ENCODE data around the gene STK11. TPM values are rescaled to one million over a fixed set of nuclear protein-coding genes. Genes with fewer than 3 reads are reported as not detected.

Gene STK11
- total and polyA plus RNA-seq, 2 experiments from 2014 or later = 19.4 to 96.5 TPM

- Histone ChIP-seq H3F3A (replicated peaks; ENCODE audit: low read depth) (0 out of 2 replicates have a peak, but pooled peaks cover 3% of the 10 kb centered on the region), H3K36me3 (ENCODE audit: insufficient read depth) (no peaks in the 10 kb centered on the region), H3K79me2 (replicated peaks; ENCODE audit: insufficient read depth) (peaks cover 12% of the 10 kb centered on the region; the same call in 1 of the 2 replicates), H3K4me1 (ENCODE audit: insufficient read depth) (no peaks in the 10 kb centered on the region), H3K4me3 (no peak overlapping the region), H3K27ac (ENCODE audit: low read depth) (no peak overlapping the region), H3K9me2 (ENCODE audit: insufficient read depth) (no peaks in the 10 kb centered on the region), H3K4me2 (no peak overlapping the region), H4K20me1 (replicated peaks; ENCODE audit: insufficient read depth) (no peaks in the 10 kb centered on the region; the same call in 1 of the 2 replicates), H2AFZ (no peak overlapping the region), H3K27me3 (ENCODE audit: insufficient read depth) (no peaks in the 10 kb centered on the region)
- TF ChIP-seq ZNF114 (CRISPR knock-in tag; IDR thresholded peaks at IDR 0.05) (no peak), EZH2 (IDR thresholded peaks at IDR 0.05; ENCODE audit: low read depth, unreplicated experiment) (no peak), ZNF462 (CRISPR knock-in tag; IDR thresholded peaks at IDR 0.05) (no peak), JUNB (IDR thresholded peaks at IDR 0.05; ENCODE audit: unreplicated experiment) (no peak), ZNF331 (CRISPR knock-in tag; IDR thresholded peaks at IDR 0.05; ENCODE audit: low read depth) (no peak)
- TF ChIP-seq, protein P1, sequence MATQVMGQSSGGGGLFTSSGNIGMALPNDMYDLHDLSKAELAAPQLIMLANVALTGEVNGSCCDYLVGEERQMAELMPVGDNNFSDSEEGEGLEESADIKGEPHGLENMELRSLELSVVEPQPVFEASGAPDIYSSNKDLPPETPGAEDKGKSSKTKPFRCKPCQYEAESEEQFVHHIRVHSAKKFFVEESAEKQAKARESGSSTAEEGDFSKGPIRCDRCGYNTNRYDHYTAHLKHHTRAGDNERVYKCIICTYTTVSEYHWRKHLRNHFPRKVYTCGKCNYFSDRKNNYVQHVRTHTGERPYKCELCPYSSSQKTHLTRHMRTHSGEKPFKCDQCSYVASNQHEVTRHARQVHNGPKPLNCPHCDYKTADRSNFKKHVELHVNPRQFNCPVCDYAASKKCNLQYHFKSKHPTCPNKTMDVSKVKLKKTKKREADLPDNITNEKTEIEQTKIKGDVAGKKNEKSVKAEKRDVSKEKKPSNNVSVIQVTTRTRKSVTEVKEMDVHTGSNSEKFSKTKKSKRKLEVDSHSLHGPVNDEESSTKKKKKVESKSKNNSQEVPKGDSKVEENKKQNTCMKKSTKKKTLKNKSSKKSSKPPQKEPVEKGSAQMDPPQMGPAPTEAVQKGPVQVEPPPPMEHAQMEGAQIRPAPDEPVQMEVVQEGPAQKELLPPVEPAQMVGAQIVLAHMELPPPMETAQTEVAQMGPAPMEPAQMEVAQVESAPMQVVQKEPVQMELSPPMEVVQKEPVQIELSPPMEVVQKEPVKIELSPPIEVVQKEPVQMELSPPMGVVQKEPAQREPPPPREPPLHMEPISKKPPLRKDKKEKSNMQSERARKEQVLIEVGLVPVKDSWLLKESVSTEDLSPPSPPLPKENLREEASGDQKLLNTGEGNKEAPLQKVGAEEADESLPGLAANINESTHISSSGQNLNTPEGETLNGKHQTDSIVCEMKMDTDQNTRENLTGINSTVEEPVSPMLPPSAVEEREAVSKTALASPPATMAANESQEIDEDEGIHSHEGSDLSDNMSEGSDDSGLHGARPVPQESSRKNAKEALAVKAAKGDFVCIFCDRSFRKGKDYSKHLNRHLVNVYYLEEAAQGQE (IDR thresholded peaks at IDR 0.05; ENCODE audit: unreplicated experiment) = no peak
- TF ChIP-seq, protein P2, sequence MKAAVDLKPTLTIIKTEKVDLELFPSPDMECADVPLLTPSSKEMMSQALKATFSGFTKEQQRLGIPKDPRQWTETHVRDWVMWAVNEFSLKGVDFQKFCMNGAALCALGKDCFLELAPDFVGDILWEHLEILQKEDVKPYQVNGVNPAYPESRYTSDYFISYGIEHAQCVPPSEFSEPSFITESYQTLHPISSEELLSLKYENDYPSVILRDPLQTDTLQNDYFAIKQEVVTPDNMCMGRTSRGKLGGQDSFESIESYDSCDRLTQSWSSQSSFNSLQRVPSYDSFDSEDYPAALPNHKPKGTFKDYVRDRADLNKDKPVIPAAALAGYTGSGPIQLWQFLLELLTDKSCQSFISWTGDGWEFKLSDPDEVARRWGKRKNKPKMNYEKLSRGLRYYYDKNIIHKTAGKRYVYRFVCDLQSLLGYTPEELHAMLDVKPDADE (IDR thresholded peaks at IDR 0.05) = no peak
- ATAC-seq (peak; percentile 7; the same call in 1 of the 3 replicates), DNase-seq (ENCODE audit: low spot score) (no peak)
- Mint-ChIP-seq H3K4me1 (peaks cover 4% of the 10 kb centered on the region), H3K36me3 (ENCODE audit: low read depth) (peaks cover 13% of the 10 kb centered on the region), H3K9me3 (no peaks in the 10 kb centered on the region), H3K27me3 (ENCODE audit: insufficient read depth, low read depth, poor library complexity) (peaks cover 4% of the 10 kb centered on the region), H3K27ac (no peak overlapping the region), H3K4me3 (no peak overlapping the region)
These were observed 49.2 kb upstream of the STK11 start for GRCh38 chr19:1156305-1156801.

Measured in GM23338 (cell line).